ENCODE results near the gene NOXA1.

The NOXA1 gene

DNA sequence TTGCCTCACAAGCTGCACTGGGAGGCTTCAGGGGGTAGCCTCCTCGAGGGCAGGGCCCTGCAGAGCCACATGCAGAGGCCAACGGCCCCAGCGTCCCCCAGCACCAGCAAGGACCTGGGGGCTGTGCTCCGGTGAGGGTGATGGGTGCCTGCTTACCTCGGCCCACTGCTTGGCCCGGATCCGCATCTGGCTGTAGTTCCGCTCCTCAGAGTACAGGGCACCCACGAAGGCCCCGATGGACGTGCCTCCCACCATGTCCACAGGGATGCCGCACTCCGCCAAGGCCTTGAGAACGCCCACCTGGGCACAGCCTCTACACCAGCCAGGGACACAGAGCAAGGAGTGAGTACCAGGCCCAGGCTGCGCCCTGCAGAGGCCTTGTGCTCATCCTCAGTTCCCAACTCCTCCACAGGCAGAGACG, 44.0 kb downstream of the NOXA1 start:
- no peak for DNase-seq

DNA sequence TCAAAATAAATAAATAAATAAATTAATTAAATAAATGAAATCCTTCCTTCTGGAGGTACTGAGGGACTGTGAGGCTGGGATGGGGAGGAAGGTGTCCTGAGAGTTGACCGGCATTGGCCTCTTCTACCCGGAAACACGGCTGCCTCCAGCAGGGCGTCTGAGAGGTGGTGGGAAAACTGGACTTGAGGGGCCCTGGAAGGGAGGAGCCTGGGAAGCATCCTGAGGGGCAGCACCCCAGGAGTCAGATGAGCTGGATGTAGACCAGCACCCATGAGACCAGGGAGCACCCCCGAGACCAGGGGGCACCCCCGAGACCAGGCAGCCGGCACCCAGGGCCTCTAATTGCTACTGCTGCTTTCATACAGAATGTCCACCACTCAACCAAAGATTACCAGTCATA, 44.7 kb downstream of the NOXA1 start:
- no peak for DNase-seq

DNA sequence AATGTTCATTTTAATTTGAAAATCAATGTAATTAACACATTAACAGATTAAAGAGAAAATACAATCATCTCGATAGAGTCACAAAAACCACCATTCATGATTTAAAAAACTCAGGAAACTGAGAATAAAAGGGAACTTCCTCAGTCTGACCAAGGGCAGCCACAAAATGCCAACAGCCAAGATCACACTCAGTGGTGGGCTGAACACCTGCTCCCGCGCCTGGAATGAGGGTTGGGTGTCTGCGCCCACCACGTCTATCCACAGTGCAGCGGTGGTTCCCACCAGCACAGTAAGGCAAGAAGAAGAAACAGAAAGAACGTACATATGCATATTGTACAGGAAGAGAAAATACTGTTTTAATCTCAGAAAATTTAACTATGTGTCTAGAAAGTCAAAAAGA, 47.6 kb downstream of the NOXA1 start:
- no peak for DNase-seq

DNA sequence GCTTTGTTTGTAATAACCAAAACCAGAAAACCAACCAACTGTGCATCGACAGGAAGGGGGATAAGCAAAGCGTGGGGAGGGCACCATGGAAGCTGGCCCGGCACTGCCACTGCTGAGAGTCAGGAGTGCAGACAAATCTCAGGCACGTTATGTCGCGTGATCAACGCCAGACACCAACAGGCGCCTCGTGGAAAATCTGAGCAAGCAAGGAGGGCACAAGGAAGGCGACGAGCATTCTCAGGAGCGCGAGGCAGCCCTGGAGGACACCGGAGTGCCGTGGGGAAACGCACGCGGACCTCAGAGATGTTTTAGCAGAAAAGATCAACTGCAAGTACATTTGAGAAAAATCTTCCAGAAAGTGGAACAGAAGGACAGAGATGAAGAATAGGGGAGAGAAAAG, 51.1 kb downstream of the NOXA1 start:
- no peak for DNase-seq

DNA sequence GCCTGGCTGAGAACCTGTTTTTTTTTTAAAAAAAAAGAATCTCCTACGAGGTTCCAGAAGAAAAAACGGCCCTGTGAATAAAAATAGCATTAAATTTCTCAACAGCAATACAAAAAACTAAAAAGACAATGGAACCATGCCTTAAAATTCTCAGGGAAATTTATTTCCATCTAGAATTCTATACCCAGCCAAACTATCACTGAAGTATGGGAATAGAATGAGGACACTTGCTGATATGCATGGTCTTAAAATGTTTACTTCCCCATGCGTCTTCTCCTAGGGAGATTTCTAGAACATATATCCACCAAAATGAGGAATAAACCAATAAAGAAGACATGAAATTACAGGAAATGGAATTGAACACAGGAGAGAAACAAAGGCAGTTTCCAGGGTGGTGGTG, 52.5 kb downstream of the NOXA1 start:
- DNase-seq, result no peak

DNA sequence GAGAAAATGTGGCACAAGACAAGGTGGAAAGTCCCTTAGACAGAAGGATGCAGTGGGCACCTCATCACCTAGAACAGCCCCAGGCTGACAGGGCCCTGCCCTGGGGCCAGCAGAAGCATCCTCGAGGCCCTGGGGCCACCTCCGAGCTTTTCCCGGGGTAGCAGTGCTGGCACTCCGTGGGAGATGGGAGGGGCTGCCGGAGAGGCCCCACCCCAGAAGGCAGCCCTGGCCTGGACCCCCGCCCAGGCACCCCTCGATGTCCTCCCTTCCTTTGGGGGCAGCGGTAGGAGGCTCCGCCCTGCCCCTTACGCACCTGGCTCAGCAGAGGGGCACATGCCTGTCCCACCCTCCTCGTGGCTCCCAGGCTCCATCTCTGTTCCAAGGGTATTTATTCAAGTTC, 53.7 kb downstream of the NOXA1 start:
- DNase-seq, result no peak

DNA sequence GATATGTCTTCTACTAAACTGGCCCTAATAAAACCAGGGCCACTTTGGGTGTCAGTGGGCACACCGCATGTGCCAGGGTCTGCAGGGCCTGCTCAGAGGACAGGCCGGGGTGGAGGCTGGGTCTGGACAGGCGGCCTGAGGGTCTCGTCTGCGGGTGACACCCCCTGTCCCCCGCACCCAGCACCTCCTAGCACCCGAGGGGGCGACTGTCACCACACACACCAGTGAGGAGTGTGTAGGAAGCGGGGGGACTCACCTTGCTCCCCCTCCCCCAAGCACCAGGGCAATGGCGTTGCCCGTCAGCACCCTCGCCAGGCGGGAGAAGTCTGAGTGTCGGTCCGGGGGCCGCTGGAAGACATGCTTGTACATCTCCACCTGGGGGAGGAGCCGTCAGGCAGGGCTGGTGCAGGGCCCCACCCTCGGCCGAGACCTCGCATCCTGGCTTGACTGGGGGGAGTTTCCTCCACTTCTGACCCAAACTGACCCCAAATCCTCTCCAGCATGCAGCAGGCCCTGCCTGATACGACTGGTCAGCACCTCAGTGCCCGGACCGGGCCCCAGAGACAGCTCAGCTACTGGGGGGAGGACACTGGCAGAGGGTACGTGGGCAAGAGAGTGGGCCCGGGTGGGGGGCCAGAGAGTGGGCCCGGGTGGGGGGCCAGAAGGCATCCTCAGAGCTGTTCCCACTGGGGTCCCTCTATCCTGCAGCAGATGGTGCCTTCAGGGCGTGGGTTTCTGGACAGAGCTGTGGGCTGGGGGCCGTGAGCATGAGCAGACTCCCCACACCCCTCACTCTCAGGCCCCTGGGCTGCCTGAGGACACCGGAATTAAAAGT, 54.8 kb downstream of the NOXA1 start:
- DNase-seq, result no peak

DNA sequence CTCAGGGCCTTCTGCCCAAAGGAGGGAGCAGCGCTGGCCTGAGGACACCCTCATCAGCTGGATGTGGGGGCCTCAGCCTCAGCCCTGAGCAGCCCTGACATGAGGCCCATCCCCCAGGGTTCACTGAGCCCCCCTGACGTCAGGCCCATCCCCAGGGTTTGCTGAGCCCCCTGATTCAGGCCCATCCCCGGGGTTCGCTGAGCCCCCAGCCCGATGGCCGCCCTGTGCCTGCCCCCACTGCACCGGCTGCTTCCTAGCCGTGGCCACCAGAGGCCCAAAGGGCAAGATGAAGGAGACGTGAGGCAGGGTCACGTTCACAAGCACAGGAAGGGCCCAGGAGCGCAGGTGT, 55.4 kb downstream of the NOXA1 start:
- DNase-seq, result no peak

DNA sequence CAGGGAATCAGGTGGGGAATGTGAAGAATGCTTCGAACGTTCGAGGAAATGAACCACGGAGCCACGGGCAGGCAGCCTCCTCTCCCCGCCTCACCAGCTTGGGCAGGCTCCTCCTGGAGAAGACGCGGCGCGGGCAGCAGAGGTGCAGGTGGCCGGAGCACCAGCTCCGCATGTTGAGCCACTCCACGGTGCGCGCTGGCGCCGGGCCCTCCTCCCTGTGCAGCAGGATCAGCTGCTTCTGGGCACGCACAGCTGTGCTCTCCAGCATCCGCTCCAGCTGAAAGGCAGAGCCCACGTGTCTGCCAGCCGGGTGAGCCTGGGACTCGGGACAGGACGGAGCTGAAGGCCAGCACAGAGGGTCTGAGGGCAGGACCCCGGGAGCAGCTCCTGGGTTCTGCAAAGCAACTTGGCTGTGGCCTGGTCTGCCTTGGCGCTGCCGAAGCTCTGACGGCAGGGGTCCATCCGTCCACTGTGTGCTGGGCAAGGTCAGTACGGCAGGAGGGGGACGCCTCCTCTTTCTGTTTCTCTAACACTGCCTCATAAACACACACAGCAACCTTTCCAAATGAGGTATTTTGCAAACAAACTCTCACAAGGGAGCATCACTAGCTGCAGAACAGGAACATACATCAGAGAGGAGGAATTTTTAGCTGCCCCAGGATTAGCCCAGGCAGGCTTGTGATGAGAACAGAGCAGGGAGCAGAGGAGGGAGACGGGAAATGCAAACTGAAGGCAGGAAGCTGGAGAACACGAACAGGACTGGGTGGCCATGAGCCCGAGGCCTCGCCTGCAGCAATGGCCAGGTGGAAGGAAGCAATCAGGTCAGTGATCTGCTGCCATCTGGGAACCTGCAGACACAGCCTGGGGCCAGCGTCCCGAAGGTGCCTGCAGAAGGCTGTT, 56.0 kb downstream of the NOXA1 start:
- DNase-seq, result no peak

DNA sequence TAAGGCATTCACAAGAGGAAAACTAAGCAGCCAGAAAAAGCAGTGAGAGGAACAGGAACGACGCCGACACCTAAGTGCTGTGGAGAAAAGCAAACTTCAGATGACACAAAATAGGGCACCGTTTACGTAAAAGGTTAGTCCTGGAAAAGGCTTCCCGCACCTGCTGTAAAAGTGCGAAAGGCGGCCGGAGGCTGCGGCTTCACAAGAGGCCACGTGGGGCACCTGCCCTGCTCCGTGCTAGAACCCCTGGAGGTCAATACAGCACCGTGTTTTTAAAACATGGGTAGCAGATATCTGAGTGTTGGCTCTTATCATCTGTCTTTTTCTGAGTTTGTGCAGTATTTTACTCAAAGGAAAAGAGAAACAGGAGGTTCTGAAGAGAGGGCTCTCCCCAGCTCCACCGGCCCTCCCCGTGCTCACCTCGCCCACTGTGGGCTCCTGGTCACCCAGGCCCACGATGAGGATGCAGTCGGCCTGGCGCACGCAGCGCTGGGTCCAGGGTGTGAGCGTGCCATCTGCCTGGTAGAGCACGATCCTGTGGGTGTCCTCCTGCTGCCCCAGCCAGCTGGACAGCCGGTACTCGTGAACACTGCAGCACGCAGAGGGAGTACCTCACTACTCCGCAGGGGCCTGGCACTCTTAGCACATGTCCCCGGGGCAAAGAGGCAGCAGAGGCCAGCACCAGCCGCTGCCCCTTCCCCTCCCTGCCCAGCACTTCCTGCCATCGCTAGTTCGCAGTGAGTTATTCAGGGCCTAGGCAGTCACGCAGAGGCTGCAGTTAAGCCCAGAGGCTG, 56.9 kb downstream of the NOXA1 start:
- no peak for DNase-seq

DNA sequence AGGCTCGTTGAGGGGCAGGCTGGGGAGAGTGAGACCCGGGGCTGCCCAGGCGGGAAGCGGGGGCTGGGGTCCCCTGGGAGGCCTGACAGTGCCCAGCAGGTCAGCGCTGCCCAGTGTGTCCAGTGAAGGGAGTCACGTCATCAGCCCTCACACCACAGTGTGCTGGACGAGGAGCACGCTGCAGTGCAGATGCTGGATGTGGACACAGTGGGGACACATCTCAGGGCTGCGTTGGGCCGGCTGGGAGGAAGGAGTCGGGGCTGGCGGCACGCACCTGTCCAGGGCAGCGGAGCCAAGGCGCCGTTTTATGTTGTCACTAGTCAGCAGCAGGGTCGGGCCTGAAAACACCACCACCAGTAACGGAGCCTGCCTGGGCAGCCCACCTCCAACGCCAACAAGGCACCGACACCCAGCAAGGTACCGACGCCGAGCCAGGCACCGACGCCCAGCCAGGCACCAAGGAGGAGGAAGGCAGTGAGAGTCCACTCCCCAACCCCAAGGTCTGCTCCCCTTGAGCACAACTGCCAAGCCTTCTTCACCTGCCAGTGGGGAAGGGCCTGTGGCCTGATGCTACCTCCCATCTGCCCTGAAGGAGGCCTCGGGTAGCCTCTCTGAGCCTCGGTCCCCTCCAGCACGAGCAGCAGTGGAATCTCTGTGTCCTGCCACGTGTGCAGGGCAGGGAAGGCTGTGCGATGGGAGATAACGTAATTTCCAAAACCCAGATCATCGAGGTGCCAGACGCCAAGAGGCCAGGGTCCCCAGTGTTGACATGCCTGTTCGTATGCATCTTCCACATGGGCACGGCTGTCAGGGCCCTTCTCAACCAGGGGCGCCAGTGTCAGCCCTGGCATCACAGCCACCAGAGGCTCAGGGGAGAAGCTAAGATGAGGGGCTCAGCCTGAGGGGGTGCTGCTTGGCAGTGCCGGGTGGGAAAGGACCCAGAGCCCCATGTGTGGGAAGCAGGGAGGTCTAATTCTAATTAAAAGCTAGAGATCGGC, 57.8 kb downstream of the NOXA1 start:
- no peak for DNase-seq

DNA sequence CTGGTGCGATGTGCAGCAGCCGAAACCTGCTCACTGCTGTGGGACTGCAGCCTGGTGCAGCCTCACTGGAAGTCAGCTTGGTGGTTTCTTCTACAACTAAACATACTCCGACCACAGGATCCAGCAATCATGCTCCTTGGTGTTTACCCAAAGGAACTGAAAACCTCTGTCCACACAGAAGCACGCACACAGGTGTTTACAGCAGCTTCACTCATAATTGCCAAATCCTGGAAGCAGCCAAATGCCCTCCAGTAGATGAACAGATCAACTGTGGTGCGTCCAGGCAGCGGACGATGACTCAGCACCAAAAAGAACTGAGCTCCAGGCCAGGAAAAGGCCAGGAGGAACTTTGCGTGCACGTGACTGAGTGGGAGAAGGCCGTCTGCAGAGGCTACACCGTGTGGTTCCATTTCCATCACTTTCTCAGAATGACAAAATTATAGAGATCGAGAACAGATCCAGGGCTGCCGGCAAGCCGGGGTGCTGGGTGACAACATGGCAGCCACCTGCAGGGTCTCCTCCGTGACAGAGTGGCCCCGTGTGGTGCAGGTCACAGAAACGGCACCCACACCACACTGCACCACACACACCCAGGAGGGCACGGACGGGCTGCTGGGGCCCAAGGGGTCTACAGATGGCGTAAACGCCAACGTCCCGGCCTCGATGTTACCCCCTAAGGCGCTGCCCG, 59.0 kb downstream of the NOXA1 start:
- DNase-seq, result no peak

Measured in stimulated activated CD4-positive, alpha-beta T cell treated with anti-CD3 and anti-CD28 coated beads, Interleukin-4, amount 100 ng/mL, for 4 hours (primary cell).